ENCODE measurements around the gene STAM. TPM values are rescaled to one million over a fixed set of nuclear protein-coding genes. Genes with fewer than 3 reads are reported as not detected.

STAM gene
- total RNA-seq, 1 donor from 2014 or later, result 35.4 TPM

GRCh38 chr10:17731331-17732020 lies 87.5 kb downstream of the STAM start:
- Histone ChIP-seq H3K27me3 (no peaks in the 10 kb centered on the region), H3K9me3 (no peaks in the 10 kb centered on the region), H3K4me3 (no peak overlapping the region), H3K36me3 (no peaks in the 10 kb centered on the region), H3K4me1 (peaks cover 3% of the 10 kb centered on the region), H3K27ac (no peak overlapping the region)
- no peak for TF ChIP-seq CTCF (IDR thresholded peaks at IDR 0.05)
- DNase-seq (no peak), ATAC-seq (no peak)
- intact Hi-C loops (cut with DNase I), result no loop called here

DNA sequence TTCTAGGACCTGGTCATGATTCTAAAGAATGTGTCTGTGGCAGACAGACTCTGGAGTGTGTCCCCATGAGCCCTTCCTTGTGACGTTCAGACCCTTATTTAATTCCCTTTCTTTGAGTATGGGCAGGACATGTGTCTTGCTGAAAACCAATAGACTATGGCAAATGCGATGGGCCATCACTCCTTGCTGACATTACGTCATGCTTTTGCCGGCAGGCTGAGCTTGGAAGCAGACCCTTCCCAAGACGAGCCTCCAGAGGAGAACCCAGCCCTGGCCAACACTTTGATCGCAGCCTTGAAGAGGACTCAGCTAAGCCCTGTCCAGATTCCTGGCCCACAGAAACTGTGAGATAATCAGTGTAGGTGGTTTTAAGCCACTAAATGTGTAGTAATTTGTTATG lies 89.7 kb downstream of the STAM start:
- TF ChIP-seq CTCF (IDR thresholded peaks at IDR 0.05), result no peak
- DNase-seq, result no peak
- Histone ChIP-seq H3K36me3 (no peaks in the 10 kb centered on the region), H3K9me3 (no peaks in the 10 kb centered on the region), H3K27ac (no peak overlapping the region), H3K27me3 (no peaks in the 10 kb centered on the region), H3K4me3 (no peak overlapping the region), H3K4me1 (peaks cover 3% of the 10 kb centered on the region)
- intact Hi-C loops (cut with DNase I), result no loop called here
- ATAC-seq, result no peak

- no peak overlapping the region for H3K27ac ChIP-seq
- intact Hi-C loops (cut with DNase I), result no loop called here
- ATAC-seq, result no peak
These were observed 90.6 kb downstream of the STAM start for GRCh38 chr10:17734432-17735080.

DNA sequence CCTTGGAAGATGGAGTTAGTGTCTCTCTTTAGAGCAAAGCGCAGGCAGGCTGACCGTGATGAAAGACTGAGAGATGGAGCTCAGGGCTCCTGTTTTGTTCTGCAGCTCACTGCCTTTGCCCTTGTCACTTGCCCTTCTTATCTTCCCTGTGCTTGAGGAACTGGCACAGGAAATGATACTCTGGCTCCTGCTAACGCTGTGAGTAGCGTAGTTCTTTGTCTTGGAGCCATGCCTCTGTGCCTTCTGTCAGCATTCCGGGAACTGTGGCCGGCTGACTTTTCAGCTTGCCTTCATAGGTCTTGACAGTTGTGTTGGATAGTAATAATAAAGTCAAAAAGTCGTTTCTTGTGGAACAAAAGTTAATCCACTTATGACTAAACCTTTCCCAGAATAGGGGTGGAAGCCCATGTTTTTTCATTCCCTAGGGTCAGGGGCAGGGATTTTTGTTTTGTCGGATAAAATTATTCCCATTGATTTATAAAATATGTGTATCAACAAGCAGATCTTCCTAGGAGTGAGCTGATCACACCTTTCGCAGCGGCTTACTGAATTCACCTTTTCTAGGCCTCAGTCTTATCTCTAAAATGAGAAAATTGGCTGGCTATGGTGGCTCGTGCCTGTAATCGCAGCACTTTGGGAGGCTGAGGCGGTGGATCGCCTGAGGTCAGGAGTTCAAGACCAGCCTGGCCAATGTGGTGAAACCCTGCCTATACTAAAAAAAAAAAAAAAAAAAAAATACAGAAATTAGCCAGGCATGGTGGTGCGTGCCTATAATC lies 91.4 kb downstream of the STAM start:
- no peak for TF ChIP-seq CTCF (IDR thresholded peaks at IDR 0.05)
- intact Hi-C loops (cut with DNase I), result no loop called here
- Histone ChIP-seq H3K9me3 (no peaks in the 10 kb centered on the region), H3K4me1 (peaks cover 3% of the 10 kb centered on the region), H3K4me3 (no peak overlapping the region), H3K27me3 (no peaks in the 10 kb centered on the region), H3K36me3 (no peaks in the 10 kb centered on the region), H3K27ac (no peak overlapping the region)
- ATAC-seq, result peak; percentile 40
- DNase-seq, result no peak

More at GRCh38 chr10:17734432-17735080, 90.6 kb downstream of the STAM start:
- no peak for TF ChIP-seq CTCF (IDR thresholded peaks at IDR 0.05)
- H3K27me3 ChIP-seq, result no peaks in the 10 kb centered on the region
- no peaks in the 10 kb centered on the region for H3K36me3 ChIP-seq
- no peak for DNase-seq
- H3K4me1 ChIP-seq, result peaks cover 3% of the 10 kb centered on the region
- no peak overlapping the region for H3K4me3 ChIP-seq
- H3K9me3 ChIP-seq, result no peaks in the 10 kb centered on the region

DNA sequence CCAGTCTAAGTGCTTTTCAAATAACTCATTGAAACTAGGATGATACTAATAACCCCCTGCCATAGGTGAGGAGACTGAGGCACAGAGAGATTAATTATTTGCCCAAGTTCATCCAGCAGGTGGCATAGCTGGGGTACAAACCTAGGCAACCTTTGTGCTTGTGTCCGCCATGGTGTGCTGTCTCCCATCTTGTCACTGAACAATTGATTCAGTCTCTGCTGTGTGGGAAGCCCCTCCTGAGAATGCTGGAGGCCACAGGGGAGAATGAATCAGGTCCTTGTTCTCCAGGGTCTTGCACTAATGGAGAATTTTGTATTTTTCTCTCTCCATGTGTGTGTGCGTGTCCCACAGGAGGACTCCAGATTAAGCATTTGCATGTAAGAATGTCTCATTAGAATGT lies 92.3 kb downstream of the STAM start:
- no peak for ATAC-seq
- Histone ChIP-seq H3K27ac (no peak overlapping the region), H3K9me3 (no peaks in the 10 kb centered on the region), H3K36me3 (no peaks in the 10 kb centered on the region), H3K27me3 (no peaks in the 10 kb centered on the region), H3K4me1 (peaks cover 3% of the 10 kb centered on the region), H3K4me3 (no peak overlapping the region)
- intact Hi-C loops (cut with DNase I), result no loop called here
- DNase-seq, result no peak
- no peak for TF ChIP-seq CTCF (IDR thresholded peaks at IDR 0.05)

Data from upper lobe of right lung (tissue), 1 donor.